Measurements from ENCODE around the gene IGSF11.

DNA sequence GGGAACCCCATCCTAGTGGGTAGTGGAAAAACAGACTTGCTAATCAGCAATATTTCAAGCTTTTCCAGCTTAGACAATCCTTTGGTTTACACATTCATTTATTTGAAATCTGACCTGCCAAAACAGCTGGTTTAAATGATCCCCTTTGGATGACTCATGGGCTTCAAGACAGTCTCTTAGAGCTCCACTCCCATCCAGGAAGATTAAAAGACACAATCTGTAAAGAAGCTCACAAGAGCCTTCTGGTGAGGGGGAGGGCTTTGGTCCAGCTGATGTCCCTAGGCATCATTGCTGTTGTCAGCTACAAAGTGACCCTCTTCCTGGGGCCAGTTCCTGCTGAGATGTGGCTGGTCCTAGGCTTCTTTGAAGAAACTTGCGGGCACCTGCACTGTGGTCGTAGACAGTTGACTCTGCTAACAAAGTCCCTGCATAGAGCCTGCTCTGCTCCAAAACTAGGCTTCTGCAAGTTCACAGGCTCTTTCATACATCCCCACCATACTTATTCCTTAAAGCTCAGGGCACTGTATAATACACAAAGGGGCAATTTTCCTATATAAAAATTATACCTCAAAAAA, 73.7 kb downstream of the IGSF11 start:
- no peak for TF ChIP-seq POLR2A (IDR thresholded peaks at IDR 0.05)
- TF ChIP-seq, protein P1, sequence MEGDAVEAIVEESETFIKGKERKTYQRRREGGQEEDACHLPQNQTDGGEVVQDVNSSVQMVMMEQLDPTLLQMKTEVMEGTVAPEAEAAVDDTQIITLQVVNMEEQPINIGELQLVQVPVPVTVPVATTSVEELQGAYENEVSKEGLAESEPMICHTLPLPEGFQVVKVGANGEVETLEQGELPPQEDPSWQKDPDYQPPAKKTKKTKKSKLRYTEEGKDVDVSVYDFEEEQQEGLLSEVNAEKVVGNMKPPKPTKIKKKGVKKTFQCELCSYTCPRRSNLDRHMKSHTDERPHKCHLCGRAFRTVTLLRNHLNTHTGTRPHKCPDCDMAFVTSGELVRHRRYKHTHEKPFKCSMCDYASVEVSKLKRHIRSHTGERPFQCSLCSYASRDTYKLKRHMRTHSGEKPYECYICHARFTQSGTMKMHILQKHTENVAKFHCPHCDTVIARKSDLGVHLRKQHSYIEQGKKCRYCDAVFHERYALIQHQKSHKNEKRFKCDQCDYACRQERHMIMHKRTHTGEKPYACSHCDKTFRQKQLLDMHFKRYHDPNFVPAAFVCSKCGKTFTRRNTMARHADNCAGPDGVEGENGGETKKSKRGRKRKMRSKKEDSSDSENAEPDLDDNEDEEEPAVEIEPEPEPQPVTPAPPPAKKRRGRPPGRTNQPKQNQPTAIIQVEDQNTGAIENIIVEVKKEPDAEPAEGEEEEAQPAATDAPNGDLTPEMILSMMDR (IDR thresholded peaks at IDR 0.05) = no peak
